OCI-LY3 (cell line): Measurements from ENCODE around the gene KBTBD3.

Source experiments
- EZH2phosphoT487 ChIP-seq: fragments of 200-600 bp; shearing (Covaris generic); IDR thresholded peaks from 2 replicates; pipeline ENCODE4 v1.6.1; 2018; ENCODE audit warnings: antibody characterized with exemption, mixed run types, low read depth
- TF ChIP-seq, protein P1 (sequence below): fragments of 200-600, 300-600 bp; sonication (generic); IDR thresholded peaks from 2 replicates; pipeline ENCODE4 v1.5.1; 2014; ENCODE audit warnings: antibody characterized with exemption, low read length, low read depth

DNA sequence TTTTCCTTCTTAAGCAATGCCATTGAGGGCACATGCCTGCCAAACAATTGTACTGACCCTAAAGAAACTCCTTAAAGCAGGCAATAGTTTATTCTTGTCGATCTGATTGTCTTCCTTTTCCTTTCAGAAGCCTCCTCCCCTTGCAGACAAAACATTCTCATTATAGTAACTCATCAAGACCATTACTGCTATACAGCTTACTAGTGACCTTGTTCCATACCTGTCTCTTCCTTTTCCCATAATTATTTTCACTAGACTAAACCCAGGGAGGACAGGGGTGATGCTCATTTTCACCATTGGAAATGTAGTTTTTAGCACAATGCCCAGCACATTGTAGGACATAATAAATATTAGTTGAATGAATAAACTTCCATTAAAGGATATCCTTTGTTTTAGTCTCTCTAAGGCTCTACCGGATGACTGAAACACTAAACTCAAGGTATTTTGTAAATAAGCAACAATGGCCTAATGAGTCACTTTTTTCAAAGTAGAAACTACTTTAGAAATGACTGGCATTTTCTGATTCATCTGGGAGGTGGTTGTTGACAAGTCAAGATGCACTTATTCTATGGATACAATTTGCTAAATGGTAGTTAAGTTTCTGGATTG is 45.8 kb downstream of the KBTBD3 start:
- no peak for TF ChIP-seq EZH2phosphoT487
- TF ChIP-seq, protein P1, sequence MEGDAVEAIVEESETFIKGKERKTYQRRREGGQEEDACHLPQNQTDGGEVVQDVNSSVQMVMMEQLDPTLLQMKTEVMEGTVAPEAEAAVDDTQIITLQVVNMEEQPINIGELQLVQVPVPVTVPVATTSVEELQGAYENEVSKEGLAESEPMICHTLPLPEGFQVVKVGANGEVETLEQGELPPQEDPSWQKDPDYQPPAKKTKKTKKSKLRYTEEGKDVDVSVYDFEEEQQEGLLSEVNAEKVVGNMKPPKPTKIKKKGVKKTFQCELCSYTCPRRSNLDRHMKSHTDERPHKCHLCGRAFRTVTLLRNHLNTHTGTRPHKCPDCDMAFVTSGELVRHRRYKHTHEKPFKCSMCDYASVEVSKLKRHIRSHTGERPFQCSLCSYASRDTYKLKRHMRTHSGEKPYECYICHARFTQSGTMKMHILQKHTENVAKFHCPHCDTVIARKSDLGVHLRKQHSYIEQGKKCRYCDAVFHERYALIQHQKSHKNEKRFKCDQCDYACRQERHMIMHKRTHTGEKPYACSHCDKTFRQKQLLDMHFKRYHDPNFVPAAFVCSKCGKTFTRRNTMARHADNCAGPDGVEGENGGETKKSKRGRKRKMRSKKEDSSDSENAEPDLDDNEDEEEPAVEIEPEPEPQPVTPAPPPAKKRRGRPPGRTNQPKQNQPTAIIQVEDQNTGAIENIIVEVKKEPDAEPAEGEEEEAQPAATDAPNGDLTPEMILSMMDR, result no peak
